22Rv1 (cell line): ENCODE measurements around the gene EIF3D.
A peak's percentile ranks its signal among the peaks of the same experiment; 100 is the strongest.

Experiments
- H3K27ac ChIP-seq: fragments of 450-650 bp; 2 replicates; pipeline ENCODE4 v1.5.1; 2017
- CTCF ChIP-seq: fragments of 450-650 bp; IDR thresholded peaks from 2 replicates; pipeline ENCODE4 v1.5.1; 2017; ENCODE audit warnings: mild to moderate bottlenecking
- ZFX ChIP-seq: fragments of 450-650 bp; IDR thresholded peaks from 2 replicates; pipeline ENCODE4 v1.6.1; 2017; ENCODE audit warnings: antibody characterized with exemption, borderline replicate concordance

EIF3D gene

GRCh38 chr22:36550701-36551495 lies 21.9 kb upstream of the EIF3D start:
- TF ChIP-seq ZFX = no peak
- TF ChIP-seq CTCF = no peak

DNA sequence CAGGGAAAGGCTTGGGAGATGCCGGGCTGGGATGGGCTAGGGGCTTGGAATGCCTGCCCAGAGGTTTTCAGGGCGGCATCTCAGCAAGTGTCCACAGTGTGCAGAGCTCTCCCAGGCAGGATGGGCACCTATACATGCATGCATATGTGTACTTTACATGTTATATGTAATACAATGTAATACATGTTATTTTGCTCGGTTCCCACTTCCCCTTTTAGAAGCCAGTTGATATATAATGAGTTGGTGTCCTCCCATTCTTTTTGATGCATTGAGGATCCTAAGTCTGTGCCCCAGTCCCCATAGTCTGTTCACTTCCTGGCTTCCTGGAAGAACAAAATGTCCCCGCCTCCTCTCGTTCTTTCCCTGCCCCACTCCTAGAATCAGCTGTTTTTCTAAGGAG lies 20.1 kb upstream of the EIF3D start:
- TF ChIP-seq ZFX (no peak), CTCF (no peak)
- H3K27ac ChIP-seq = no peak overlapping the region

More at GRCh38 chr22:36550701-36551495, 21.9 kb upstream of the EIF3D start:
- H3K27ac ChIP-seq = no peak overlapping the region

DNA sequence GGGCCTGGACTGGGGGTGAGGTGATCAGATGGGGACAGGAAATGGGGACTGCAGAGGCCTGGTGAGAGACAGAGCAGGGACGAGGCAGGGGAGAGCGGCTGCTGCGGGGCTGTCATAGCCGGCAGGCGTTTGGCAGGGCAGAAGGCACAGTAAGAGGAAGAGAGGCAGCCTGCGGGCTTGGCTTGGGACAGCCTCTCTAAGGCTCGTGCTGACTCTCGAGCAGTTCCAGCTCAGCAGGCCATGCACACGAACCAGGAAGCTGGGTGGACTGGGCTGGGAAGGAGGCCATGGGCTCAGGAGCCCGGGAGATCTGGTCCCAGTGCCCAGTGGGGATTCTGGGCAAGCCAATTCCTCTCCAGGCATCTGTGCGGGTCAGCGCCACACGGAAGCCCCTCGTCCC lies 19.6 kb upstream of the EIF3D start:
- no peak for TF ChIP-seq ZFX
- no peak for TF ChIP-seq CTCF
- no peak overlapping the region for H3K27ac ChIP-seq

GRCh38 chr22:36546932-36547331 lies 18.0 kb upstream of the EIF3D start:
- no peak overlapping the region for H3K27ac ChIP-seq
- TF ChIP-seq ZFX = no peak
- no peak for TF ChIP-seq CTCF

DNA sequence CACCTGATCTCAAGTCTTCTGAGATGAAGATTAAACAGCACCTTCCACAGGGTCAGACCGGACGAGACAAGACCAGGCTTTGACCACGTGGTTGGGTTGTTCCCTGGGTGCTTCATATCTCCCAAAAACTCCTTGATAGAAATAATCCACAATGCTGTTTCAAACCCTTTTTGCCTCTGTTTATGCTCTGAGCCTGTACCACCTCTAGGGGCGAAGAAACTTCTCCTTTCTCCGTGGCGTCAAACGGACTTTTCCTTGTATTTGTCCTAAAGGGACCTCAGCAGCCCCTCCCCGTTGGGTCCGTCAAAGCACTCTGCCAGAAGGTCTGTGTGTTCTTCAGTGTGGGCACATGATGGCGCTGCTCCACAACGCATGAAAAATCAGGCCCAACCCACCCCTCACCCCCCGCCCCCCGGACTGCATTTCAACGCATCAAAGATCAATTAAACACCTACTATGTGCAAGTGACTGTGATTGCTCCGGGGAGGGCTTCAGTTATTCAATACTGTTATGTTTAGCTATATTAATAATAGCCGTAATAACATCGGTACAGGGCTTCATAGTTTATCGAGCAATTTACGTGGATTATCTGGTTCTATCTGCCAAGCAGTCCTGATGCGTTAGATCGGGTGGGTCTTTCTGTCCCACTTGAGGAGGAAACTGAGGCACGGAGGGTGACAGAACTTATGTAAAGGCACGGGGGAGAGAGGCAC lies 17.3 kb upstream of the EIF3D start:
- TF ChIP-seq CTCF = peak; percentile 81
- no peak for TF ChIP-seq ZFX
- H3K27ac ChIP-seq = no peak overlapping the region

GRCh38 chr22:36544107-36544620 lies 15.2 kb upstream of the EIF3D start:
- H3K27ac ChIP-seq = no peak overlapping the region
- TF ChIP-seq CTCF (no peak), ZFX (no peak)
